GM18951 (cell line): ENCODE data around the gene CACNA1E.
"Not testable (repeated sequence)": the region's sequence is repeated elsewhere in the genome, so short reads cannot be mapped to it uniquely, and the experiment has no call there.

Experiments used
- POLR2A ChIP-seq: IDR thresholded peaks from 4 replicates; pipeline ENCODE4 v1.6.1; 2011; ENCODE audit warnings: mild to moderate bottlenecking; ENCODE audit not compliant: insufficient read length, insufficient read depth; ENCODE audit errors: extremely low read depth
- in situ Hi-C: fragments of 300-500 bp; cut with MboI; formaldehyde crosslinking; loops from one replicate; pipeline ENCODE4 v1.12.0; 2022; ENCODE audit warnings: low sequenced_read_pairs, mixed read lengths, inconsistent platforms; ENCODE audit not compliant: unreplicated experiment

CACNA1E gene

DNA sequence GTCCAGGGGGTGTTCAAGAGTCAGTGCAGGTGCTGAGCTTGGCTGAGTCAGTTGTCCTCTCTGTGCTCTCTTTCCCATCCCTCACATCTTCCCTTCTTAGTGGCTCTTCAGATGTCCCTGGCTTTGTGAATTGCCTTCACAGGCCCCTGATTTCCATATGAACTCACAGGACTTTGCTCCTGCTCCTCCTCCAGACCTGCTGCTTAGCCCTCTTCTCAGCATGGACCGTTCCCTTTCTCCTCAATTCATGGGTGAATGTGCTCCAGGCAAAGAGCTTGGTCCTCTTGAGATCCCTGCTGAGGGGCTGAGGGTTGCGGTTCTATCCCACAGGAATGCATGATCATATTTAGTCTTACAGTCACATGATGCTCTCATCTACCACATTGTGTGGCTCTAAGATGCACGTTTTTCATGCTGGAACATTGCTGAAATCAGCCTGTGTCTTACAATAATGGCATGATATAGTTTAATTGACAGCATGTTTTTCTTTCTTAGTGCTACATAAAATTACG is 30.5 kb downstream of the CACNA1E start:
- in situ Hi-C loops, result no loop called here
- no peak for TF ChIP-seq POLR2A

- TF ChIP-seq POLR2A, result no peak
- in situ Hi-C loops, result no loop called here
These were observed 31.3 kb downstream of the CACNA1E start for GRCh38 chr1:181514298-181515290.

DNA sequence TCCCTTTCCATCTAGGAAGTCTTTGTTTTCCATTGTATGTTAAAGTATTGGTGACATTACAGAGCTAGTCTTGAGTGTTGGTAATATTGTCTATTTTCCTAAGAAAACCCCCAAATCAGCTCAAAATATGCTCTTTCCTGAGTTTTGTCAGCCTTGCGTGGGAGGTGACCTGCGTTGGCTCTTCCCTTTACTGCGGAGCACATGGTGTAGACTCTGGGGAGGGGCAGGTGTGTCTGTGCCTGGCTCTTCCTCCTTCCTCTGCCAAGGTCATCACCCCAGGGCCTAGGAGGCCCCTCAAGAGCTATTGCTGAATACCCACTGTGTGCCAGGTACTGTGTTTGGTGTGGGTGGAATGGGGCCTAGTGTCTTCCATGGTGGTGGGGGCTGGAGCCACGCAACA is 33.4 kb downstream of the CACNA1E start:
- in situ Hi-C loops, result no loop called here
- TF ChIP-seq POLR2A, result no peak

- no peak for TF ChIP-seq POLR2A
- in situ Hi-C loops, result no loop called here
These were observed 34.0 kb downstream of the CACNA1E start for GRCh38 chr1:181517181-181517875.

- in situ Hi-C loops, result no loop called here
- no peak for TF ChIP-seq POLR2A
These were observed 34.8 kb downstream of the CACNA1E start for GRCh38 chr1:181518152-181518551.

GRCh38 chr1:181522864-181523263 is 39.5 kb downstream of the CACNA1E start:
- in situ Hi-C loops, result no loop called here
- TF ChIP-seq POLR2A, result no peak

- TF ChIP-seq POLR2A, result no peak
- in situ Hi-C loops, result no loop called here
These were observed 41.9 kb downstream of the CACNA1E start for GRCh38 chr1:181525104-181525721.

- in situ Hi-C loops, result not testable (repeated sequence)
These were observed 44.9 kb downstream of the CACNA1E start for GRCh38 chr1:181528241-181528640.

GRCh38 chr1:181531441-181531840 is 48.1 kb downstream of the CACNA1E start:
- in situ Hi-C loops, result no loop called here
- no peak for TF ChIP-seq POLR2A

DNA sequence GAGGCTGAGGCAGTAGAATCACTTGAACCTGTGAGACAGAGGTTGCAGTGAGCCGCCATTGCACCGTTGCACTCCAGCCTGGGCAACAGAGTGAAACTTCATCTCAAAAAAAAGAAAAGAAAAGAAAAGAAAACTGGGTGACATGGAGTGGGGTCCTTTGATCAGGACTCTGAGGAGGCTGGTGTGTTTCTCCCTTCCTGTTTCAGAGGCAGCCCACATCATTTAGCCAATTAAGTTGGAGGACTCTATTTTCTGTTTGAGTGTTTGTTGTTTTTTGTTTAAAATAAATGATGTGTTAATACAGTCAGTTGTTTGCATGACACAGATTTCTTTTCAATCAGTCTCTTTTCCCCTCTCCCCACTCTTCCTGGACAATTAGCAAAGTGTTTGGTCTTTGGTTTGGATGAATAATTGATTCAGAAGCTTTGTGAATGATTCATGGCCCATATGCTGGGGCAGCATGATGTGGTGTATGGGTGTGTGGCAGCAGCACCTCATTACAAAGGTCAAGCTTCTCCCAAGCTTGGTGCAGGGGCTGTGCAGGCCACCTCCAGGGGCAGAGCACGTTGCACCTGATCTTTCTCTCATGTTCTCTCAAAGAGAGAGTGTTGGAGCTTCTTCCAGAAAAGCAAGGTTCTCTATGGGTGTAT is 48.8 kb downstream of the CACNA1E start:
- in situ Hi-C loops, result no loop called here
- no peak for TF ChIP-seq POLR2A

GRCh38 chr1:181538836-181539235 is 55.5 kb downstream of the CACNA1E start:
- in situ Hi-C loops, result no loop called here
- no peak for TF ChIP-seq POLR2A

DNA sequence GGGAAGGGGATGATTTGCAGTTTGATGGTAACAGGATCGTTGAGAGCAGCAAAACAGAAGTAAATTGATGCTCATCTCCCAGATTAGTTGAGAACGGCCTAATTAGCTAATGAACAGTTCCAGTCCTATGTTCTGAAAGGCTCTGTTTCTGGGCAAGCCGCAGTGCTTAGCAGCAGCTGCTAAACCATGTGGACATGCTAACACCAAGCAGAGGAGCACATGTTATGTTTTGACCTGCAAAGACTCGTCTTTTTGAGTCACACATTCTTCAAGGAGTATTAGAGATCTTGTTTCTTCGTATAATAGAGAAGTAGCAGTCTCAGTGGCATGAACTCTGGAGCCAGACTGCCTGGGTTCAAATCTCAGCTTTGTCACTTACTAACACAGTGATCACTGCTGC is 58.1 kb downstream of the CACNA1E start:
- in situ Hi-C loops, result no loop called here

DNA sequence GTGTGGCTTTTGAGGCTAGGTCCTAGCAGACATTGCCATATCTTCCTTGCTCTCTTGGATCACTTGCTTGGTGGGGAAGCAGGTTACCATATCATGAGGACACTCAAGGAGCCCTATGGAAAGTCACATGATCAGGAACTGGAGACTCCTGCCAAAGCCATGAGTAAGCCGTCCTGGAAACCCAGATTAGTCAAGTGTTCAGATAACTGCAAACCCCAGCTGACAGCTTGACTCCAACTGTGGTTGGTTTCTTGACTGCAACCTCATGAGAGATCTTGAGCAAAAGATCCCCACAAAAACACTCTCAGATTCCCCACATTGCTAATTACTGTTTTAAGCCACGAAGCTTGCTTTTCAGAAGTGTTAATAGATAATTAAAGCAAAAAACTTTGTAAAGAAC is 58.6 kb downstream of the CACNA1E start:
- no peak for TF ChIP-seq POLR2A
- in situ Hi-C loops, result no loop called here

More for the DNA sequence above, 58.1 kb downstream of the CACNA1E start:
- TF ChIP-seq POLR2A, result no peak

- in situ Hi-C loops, result not testable (repeated sequence)
These were observed 59.1 kb downstream of the CACNA1E start for GRCh38 chr1:181542406-181542805.
